ENCODE data around the gene HSPA9. TPM values are rescaled to one million over a fixed set of nuclear protein-coding genes. Genes with fewer than 3 reads are reported as not detected.

The HSPA9 gene
- total RNA-seq: 289 TPM

DNA sequence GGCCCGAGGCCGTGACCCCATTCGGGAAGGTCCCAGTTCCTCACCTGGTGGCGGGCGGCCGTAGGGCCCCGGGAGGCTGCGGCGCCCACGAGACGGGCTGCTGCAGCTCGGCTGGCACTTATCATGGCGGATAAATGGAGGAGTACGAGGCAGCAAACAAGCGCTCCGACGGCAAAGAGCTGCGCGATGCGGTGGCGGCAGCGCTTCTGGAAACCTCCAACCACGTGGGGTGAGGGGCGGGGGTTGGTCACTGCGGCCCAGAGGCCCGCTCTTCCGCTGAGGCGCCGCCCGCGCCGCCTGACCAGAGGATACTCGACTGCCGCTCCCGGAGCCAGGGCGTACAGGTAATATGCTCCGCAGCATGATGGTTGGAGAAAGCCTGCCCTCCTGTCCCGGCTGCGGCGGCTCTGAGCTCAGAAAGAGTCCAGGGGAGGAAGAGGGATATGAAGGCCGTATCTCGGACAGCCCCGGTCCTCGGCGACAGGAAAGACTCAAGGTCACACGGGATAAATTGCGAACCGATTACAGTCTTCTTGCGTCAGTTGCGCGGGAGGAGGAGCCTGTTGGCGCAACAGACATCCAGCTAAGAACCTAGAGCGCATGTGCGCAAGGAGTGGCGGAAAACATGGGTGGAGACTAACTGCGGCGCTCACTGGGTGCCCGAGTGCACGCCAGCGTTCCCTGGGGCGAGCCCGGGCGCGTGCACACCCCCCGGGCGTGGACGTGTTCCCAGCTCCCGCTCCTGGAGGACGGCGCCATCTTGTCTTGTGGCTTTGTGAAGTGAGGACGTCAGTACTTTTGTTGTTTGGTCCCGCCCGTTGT is at the start of gene HSPA9:
Gene HSPA9, minus strand, starts transcription at position 208 of the 822 bp plus-strand sequence. Its CDS starts 83 bp downstream, at position 125.
- peak; percentile 98 for DNase-seq (ENCODE audit: low spot score)

DNA sequence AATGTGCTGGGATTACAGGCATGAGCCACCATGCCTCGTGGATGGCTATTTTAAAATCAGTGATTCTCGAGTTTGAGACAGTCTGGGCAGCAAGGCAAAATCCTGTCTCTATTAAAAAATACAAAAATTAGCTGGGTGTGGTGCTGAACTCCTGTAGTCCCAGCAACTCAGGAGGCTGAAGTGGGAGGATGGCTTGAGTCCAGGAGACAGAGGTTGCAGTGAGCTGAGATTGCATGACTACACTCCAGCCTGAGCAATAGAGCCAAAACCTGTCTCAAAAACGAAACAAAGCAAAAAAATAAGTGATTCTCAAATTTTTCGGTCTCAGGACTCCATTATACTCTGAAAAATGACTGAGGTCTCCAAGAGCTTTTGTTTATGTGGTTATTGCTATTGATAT is 47.9 kb upstream of the HSPA9 start:
- no peak for DNase-seq (ENCODE audit: low spot score)

DNA sequence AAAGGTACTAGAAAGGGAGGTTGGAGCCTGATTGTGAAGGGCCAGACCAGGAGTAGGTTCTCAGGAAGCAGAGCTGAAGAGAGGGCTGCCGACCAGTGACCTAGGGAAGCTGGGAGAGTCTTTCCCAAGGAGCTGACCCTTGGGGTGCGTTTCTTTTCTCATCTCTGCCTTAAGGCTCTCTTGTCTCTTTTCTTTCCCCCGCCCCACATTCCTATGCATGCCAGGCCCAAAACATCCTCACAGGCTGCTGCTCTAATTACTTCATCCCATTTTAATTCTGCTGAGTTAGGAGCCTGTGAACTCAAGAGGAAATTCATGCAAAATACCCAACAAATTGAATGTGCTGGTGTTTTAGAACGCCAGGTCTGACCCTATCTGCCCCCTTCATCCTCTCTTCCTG is 46.9 kb upstream of the HSPA9 start:
- DNase-seq (ENCODE audit: low spot score): no peak

DNA sequence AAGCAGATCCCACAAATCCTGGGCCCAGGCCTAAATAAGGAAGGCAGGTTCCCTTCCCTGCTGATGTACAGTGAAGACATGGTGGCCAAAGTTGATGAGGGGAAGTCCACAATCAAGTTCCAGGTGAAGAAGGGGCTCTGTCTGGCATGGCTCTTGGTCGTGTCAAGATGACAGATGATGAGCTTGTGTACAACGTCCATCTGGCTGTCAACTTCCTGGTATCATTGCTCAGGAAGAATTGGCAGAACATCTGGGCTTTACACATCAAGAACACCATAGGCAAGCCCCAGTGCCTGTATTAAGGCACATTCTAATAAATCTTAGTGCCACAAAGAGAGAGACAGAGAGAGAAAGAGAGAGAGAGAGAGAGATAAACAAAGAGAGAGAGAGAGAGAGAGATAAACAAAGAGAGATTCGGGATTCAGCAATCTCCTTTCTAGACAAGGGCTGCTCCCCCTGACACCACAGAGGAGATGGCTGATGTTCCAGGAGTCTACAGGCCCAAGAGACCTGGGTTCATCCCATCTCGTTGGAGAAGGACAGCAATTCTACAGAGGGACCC is 45.5 kb upstream of the HSPA9 start:
- DNase-seq (ENCODE audit: low spot score): no peak

DNA sequence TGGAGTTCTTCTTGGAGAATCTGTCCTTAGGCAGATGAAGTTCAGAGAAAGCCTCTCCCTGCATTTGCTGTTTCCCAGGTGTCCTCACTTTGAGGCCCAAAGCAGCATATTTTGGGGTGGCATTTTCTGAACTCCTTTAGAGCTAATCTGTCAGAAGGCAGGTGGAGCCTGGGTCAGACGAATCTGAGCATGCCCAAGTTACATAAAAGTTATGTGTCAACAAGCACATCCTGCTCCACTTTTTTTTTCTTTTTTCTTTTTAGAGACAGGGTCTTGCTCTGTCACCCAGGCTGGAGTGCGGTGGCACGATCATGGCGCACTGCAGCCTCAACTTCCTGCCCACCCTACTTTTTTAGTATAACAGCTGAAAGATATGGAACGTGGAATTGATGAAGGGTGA is 41.3 kb upstream of the HSPA9 start:
- no peak for DNase-seq (ENCODE audit: low spot score)

DNA sequence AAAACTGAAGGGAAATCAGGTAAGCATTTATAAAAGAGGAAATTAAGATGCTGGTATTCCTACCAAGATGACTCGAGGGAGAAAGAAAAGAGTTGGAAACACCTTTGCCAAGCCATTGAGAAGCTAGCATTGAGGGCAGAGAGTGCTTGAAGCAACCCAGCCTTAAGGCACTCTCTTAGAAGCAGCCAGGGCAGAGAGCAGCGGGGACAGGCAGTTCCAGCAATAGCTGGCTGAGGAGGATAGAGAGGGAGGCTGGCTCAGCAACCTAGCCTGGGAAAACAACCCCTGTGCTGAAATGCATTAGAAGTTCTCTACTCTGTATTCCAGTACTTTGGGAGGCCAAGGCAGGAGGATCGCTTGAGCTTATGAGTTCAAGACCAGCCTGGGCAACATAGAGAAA is 40.3 kb upstream of the HSPA9 start:
- DNase-seq (ENCODE audit: low spot score): no peak

DNA sequence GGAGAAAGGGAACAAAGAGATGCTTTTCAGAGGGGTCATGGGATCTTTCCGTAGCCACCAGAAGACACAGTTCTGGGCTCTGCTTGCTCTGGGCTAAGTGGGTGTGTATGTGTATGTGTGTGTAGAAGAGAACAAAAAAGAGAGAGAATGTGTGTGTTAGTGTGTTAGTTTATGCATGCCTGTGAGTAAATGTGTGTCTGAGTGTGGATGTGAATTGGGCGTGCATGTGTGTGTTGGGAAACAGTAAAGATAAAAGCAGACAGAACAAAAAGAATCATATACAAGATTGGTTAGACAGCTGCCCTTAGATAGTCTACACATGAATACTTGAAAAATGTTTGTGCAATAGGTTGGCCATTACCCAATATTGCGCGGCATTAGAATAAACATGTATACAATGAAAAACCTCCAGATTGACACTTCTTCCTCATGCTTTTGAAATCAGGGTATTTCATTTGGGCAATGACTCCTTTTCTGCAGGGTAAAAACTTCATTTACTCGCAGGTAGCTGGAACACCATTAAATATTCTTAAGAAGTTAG is 36.5 kb upstream of the HSPA9 start:
- no peak for DNase-seq (ENCODE audit: low spot score)

DNA sequence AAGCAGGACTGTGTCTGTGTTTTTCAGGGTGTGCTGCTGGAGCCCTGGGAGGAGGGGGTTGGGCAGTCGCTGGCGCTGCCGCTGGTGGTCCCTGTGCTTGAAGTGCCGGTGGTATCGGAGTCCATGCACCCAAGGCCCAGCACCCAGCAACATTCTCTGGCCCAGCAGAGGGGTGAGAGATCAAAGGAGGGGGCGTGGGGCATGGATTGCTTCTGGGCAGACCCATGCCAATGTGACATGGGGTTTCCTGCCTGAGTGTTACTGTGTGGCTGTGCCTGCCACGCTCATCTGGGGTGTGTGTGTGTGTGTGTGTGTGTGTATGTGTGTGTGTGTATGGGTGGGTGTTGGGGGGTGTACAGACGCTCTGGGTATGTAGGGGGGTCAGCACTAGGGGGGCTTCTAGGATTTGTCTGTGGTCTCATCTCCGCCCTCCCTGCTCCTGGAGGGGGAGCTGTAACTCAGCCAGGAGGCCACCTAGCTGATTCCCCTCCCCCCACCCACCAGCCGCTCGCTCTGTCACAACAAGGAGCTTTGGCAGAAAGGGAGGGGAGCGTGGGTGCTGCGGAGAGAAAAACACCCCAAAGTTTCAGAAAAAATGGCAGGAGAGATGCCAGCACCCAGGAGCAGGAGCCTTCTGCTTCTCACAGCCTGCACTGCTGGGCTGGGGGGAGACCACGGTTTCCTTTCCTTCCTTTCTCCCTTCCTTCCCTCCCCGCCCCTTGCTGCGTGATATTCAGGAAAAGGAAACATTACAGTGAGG is 35.9 kb upstream of the HSPA9 start:
- no peak for DNase-seq (ENCODE audit: low spot score)

DNA sequence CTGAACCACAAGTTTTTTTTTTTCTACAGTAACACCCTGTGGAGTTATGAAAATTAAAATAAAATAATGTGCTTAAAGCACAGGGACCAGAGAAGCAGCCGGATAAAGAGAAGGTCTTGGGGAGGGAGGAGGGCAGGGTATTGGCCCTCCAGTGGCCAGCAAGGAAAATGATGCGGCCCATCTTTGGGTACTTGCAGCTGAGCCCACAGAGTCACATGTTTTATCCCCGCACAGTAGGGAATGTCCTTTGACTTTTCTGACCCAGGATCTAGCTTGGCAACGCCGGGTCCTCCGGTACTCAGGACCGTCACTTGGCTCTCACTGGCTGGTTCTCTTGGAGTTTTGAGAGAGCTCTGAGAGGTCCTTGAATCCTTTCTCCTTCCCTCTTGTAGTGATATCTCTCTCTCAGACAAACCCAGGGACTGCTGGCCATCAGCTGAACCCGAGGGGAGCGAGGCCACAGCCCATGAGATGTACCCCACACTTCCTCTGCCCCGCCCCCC is 35.3 kb upstream of the HSPA9 start:
- no peak for DNase-seq (ENCODE audit: low spot score)

DNA sequence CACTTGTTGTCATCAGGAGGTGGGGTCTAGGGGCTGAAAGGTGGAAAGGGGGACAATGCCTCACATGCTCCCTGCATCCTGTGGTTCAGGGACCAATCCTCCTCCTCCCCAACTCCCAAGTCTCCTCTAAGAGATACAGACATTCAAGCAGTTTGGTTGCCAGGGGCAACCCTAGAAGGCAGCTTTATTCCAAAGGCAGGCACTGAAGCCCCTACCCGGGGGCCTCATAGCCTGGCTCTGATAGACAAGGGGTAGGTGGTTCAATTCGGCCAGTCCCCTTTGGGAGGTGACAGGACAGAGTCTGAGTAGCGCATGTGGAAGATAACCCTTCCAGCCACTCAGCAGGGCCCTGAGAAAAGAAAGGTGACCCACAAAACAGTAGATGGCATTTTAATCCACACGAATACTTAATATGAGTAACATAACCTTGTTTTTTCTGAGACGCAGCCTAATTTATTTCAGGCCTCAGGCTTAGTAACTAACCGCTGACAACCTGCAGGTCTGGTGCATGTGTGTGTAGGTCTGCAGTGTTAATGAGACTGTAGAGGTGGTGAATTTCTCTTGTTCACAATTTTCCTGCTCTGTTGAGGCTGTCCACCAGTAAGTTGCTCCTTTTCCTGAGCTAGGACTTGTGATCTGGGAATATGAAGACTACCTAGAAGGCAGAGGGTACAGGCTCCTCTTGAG is 31.3 kb upstream of the HSPA9 start:
- no peak for DNase-seq (ENCODE audit: low spot score)

DNA sequence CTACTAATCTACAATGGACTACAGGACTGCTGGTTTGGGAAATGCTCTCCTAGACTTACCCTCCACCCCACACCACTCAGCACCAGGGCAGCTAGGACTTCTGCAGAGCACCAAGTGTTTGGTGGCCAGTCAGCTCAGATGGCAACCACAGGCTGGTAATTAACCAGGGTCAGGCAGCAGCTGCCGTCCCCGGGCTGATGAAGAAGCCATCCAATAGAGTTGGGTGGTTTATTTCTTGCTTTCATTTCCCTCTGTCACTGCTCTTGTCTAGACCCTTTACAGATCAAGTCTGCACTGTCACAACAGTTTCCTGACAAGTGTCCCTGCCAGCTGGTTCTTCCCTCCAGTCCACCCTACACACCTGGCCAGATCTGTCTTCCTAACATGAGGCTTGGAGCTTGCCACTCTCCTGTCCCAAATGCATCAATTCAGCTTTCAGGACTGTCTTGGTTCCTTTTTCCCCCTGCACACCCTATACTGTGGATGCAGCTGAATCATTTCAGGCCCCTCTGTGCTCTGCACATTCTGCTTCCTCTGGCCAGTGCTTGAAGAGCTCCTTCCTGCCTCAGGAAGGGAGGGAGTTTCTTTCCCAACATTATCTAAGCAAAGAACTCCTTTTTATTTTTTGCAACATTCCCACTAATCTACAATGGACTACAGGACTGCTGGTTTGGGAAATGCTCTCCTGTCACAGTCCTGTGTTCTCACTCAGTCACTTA is 30.2 kb upstream of the HSPA9 start:
- no peak for DNase-seq (ENCODE audit: low spot score)

DNA sequence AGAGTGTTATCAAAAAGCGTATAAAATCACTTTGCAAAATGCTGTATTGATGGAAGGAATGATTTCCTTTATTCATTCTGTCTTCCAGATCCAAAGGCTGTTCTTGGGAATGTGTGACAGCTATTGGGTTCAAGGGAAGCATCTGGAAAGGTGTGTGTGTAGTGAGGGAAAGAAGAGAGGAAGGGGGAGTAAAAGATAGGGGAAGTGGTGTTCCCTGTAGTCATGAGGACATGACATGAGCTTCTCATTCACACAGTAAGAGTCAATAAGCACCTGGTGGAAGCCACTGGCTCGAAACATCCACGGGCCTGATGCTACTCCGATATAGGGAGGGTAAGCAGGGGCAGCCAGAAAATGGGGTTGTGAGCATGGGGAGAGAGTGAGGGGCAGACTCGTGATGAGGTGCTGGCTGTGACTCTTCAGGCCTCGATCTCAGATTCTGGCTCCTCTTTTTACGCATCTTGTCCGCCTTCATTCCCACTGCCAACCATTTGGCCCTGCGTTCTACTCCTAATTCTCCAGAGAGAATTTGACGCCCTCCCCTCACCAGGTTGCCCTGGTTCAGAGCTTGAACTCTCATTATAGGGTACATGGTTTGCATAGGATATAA is 29.1 kb upstream of the HSPA9 start:
- DNase-seq (ENCODE audit: low spot score): no peak

DNA sequence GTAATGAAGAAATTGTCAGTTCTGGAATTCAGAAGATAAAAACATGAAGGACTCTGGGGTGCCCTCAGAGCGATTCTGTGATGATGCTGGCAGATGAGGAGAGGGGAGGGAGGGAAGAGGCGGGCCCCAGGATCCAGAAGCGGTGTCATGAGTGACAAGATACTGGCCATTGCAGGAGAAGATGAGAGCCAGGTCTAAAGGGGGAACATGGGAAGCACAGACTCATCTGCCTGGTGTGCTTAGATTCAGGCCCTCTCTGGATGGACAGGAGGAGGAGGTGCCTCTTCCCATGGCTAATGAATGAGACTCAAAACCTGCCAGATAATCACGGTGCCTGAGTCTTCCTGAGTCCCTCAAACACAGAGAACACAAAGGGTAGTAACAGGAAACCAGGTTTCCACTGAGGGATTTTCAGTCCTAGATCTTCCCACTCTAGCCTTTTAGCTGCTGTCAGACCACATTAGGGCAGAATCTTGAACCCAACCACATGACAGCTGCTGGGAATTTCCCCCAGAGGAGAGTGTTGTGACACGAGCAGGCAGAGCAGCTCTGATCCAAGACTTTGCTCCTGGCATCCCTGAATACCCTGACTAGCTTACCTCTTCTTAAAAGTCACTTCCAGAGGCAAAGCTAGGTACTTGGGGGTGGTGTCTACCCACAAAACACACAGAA is 28.2 kb upstream of the HSPA9 start:
- DNase-seq (ENCODE audit: low spot score): no peak

DNA sequence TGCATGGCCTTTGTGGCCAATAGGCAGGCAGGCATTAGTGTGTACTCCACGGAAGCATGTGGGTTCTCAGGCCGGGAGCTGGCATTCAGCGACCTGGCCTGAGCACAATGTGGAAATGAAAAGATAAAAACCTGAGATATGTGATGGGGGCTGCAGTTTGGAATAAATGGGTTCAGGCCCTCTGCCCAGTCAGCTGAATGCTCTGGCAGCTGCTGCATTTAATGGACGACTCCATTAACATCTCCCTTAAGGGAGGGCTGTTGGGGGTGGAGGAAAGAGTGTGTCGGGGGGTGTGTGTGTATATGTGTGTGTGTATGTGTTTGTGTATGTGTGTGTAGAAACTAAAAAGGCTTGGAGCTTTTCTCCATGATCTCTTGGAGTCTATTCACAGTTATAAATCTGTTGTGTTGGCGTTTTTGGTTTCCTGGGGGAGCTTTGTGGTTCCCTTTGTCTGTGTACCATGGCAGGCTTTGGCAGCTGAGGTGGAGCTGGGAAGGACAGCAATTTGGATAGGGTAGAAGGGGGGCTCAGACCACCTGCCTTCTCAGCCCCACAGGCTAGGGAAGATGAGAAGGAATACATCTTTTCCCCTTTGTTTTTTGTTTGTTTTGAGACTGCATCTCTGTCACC is 27.3 kb upstream of the HSPA9 start:
- no peak for DNase-seq (ENCODE audit: low spot score)

DNA sequence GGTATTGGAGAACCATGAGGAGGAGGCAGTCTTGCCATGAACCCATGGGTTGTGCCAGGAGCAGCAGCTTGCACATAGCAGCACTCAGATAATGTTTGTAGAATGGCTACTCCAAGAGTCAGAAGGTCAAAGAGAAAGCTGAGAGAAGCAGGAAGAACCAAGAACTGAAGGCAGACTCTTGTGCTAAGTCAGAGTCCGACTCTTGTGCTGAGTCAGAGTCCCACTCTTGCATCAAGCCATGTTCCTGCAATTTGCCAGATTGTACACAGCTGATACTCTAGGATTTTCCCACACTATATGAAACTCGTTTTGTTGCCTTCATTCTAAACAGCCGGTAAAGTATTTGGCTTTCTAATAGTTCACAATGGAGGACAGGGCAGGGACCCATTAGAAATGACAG is 26.2 kb upstream of the HSPA9 start:
- DNase-seq (ENCODE audit: low spot score): no peak

DNA sequence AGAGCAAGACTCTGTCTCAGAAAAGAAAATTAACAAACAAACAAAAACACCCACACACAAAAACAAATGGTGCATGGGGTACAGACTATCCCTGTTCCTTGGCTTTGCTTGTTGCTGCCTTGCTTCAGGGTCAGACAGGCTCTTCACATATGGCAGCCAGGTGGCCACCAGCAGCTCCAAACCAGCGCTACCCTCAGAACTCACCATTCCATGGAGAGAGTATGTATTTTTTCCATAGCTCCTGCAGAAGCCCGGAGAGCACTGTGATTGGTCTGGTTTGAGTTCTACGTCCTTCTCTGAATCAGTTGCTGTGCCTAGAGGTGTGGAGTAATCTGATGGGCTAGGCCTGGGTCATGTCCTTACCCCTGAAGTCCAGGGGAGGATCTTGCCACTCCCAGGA is 25.2 kb upstream of the HSPA9 start:
- DNase-seq (ENCODE audit: low spot score): no peak

DNA sequence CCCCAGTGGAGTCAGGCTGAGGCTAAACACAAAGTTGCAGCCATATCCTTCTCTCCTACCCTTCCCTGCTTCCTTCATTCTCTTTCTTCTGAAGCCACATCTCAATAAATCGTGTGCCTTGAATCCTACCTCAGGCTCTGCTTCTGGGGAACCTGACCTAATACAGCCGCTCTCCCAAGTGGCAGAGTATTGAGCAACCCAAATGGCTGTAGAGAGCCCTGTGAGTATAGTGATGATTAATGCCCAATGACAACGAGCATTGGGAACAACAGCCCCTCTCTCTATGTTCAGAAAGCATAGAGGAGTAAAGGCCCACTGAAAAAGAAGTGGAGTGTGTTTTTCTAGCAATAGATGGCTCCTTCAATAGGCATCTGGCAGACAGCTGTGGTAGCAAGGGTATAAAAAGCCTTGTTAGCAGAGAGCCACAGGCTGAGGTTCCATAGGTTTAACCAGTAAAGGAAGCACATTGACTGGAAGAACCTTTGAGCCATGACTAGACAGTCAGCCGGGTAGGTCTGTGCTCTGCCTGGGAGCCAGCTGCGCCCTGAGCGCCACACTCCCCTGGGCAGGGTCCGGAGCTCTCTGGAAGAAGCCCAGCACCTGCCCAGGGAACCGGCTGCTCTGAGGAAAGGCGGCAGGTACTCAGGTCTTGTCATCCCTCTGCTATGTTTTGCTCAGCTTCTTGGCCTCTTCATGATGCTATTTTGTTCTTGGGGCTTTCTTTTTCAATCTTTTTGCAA is 22.6 kb upstream of the HSPA9 start:
- DNase-seq (ENCODE audit: low spot score): no peak

DNA sequence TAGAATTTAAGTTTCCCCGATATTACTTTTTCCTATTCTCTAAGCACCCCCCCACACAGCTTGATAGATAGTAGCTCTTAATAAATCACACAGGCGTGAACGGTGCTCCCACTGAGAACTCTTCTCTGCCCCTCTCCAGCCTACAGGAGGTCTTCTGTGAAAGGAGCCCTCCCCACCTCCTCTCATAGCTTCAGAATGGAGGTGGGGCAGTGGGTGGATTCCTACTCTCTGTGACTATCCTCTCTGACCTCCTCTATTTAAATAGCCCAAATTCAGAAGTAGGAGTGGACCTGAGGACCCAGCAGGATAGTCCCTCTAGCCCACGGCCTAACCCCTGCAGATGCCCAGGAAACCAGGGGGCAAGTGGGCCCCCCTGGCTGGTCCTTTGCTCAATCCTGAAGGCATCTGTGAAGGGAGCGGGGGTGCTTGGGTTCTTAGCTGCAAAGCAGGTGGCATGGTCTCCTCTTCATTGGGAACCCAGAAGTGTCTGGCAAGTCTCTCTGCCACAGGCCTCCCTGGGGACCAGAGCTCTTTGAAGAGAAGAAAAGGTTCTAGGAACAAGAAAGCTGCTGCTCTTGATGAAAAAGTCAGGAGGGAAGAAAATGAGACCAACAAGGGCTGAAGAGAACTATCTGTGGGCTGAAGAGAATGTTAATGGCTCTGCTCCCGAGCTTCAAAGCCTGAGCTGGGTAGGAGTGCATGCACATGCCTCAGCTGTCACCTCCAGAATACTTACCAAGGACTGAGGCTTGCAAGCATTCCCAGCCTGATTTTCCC is 21.1 kb upstream of the HSPA9 start:
- no peak for DNase-seq (ENCODE audit: low spot score)

Data from ureter (tissue), 1 donor.